ENCODE data around the gene CST4. TPM values are rescaled to one million over a fixed set of nuclear protein-coding genes. Genes with fewer than 3 reads are reported as not detected.
"Not testable (repeated sequence)": the region's sequence is repeated elsewhere in the genome, so short reads cannot be mapped to it uniquely, and the experiment has no call there.

The CST4 gene
- total RNA-seq, 1 experiment from 2014 or later, result not detected

- no peak for TF ChIP-seq KAT7 (CRISPR knock-in tag; IDR thresholded peaks at IDR 0.05; ENCODE audit: borderline replicate concordance)
- TF ChIP-seq ZNF512 (CRISPR knock-in tag; IDR thresholded peaks at IDR 0.05; ENCODE audit: borderline replicate concordance), result no peak
These were observed 26.5 kb downstream of the CST4 start for GRCh38 chr20:23662276-23662870.

GRCh38 chr20:23661002-23661429, 27.8 kb downstream of the CST4 start:
- no peak for TF ChIP-seq SMAD3 (CRISPR knock-in tag; IDR thresholded peaks at IDR 0.05; ENCODE audit: borderline replicate concordance)
- no peak for TF ChIP-seq NFYB (CRISPR knock-in tag; conservative IDR thresholded peaks at IDR 0.05; ENCODE audit: low read depth)
- no peak for TF ChIP-seq IRF2 (CRISPR knock-in tag; IDR thresholded peaks at IDR 0.05; ENCODE audit: borderline replicate concordance, low read depth)
- no peak for TF ChIP-seq IRF1 (CRISPR knock-in tag; IDR thresholded peaks at IDR 0.05)
- TF ChIP-seq PRDM15 (CRISPR knock-in tag; IDR thresholded peaks at IDR 0.05), result no peak
- no peak for TF ChIP-seq NR1H2 (CRISPR knock-in tag; IDR thresholded peaks at IDR 0.05)
- no peak for TF ChIP-seq CBFB (CRISPR knock-in tag; IDR thresholded peaks at IDR 0.05; ENCODE audit: low read depth)
- H3K36me3 Mint-ChIP-seq, result no peaks in the 10 kb centered on the region
- H3K4me1 Mint-ChIP-seq, result peaks cover 5% of the 10 kb centered on the region
- no peak overlapping the region for H3K4me3 Mint-ChIP-seq
- ChIA-PET CTCF (interaction anchor here (1.3 kb wide), 1 partner anchor 7 kb away, joined by 5 read pairs; no protein-coding TSS in a partner anchor), POLR2A (no interaction called here)
- H3K27me3 Mint-ChIP-seq (ENCODE audit: low read depth), result no peaks in the 10 kb centered on the region
- no peak overlapping the region for H3K27ac Mint-ChIP-seq
- ATAC-seq (no peak), DNase-seq (ENCODE audit: low spot score) (no peak)
- H3K9me3 Mint-ChIP-seq, result no peaks in the 10 kb centered on the region

More at GRCh38 chr20:23662276-23662870, 26.5 kb downstream of the CST4 start:
- CTCF ChIA-PET, result no interaction called here
- no peak for ATAC-seq
- Mint-ChIP-seq H3K27me3 (ENCODE audit: low read depth) (no peaks in the 10 kb centered on the region), H3K9me3 (no peaks in the 10 kb centered on the region), H3K4me3 (no peak overlapping the region), H3K36me3 (no peaks in the 10 kb centered on the region), H3K27ac (no peak overlapping the region), H3K4me1 (no peaks in the 10 kb centered on the region)
- POLR2A ChIA-PET, result no interaction called here
- DNase-seq (ENCODE audit: low spot score), result no peak

- no peaks in the 10 kb centered on the region for H3K9me3 Mint-ChIP-seq
- DNase-seq (ENCODE audit: low spot score), result no peak
These were observed 28.6 kb downstream of the CST4 start for GRCh38 chr20:23659989-23660837.

GRCh38 chr20:23659610-23659988, 29.2 kb downstream of the CST4 start:
- H3K9me3 Mint-ChIP-seq; POLR2A ChIA-PET; DNase-seq (ENCODE audit: low spot score); H3K36me3 Mint-ChIP-seq; H3K4me3 Mint-ChIP-seq; ATAC-seq; H3K27me3 Mint-ChIP-seq (ENCODE audit: low read depth); H3K27ac Mint-ChIP-seq; H3K4me1 Mint-ChIP-seq: not testable (repeated sequence)
- CTCF ChIA-PET, result interaction anchor here (1.3 kb wide), 1 partner anchor 9 kb away, joined by 5 read pairs; no protein-coding TSS in a partner anchor

More at GRCh38 chr20:23659989-23660837, 28.6 kb downstream of the CST4 start:
- no peak for ATAC-seq
- Mint-ChIP-seq H3K36me3 (no peaks in the 10 kb centered on the region), H3K4me1 (peaks cover 5% of the 10 kb centered on the region), H3K4me3 (no peak overlapping the region), H3K27ac (no peak overlapping the region), H3K27me3 (ENCODE audit: low read depth) (no peaks in the 10 kb centered on the region)
- no peak for TF ChIP-seq ZNF425 (CRISPR knock-in tag; conservative IDR thresholded peaks at IDR 0.05)
- TF ChIP-seq GABPB1 (CRISPR knock-in tag; IDR thresholded peaks at IDR 0.05), result peak; percentile 93
- CTCF ChIA-PET, result interaction anchor here (1.3 kb wide), 1 partner anchor 8 kb away, joined by 5 read pairs; no protein-coding TSS in a partner anchor
- POLR2A ChIA-PET, result no interaction called here

Measured in WTC11 (cell line).